ENCODE data around the gene FAM187B.

The FAM187B gene

DNA sequence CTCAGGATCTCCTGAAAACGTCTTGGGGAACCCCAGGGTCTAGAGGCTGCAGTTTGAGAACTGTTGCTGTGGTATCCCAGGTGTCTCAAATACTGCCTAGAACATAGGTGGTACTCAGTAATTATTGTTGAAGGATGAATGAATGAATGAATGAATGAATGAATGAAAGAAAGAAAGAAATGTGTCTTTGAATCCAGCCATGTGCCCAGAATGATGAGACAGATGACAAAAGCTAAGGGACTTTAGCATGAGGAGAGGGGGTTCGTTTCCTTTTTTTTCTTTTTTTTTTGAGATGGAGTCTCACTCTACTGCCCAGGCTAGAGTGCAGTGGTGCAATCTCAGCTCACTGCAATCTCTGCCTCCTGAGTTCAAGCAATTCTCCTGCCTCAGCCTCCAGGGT is 28.0 kb upstream of the FAM187B start:
- TF ChIP-seq, protein P1, sequence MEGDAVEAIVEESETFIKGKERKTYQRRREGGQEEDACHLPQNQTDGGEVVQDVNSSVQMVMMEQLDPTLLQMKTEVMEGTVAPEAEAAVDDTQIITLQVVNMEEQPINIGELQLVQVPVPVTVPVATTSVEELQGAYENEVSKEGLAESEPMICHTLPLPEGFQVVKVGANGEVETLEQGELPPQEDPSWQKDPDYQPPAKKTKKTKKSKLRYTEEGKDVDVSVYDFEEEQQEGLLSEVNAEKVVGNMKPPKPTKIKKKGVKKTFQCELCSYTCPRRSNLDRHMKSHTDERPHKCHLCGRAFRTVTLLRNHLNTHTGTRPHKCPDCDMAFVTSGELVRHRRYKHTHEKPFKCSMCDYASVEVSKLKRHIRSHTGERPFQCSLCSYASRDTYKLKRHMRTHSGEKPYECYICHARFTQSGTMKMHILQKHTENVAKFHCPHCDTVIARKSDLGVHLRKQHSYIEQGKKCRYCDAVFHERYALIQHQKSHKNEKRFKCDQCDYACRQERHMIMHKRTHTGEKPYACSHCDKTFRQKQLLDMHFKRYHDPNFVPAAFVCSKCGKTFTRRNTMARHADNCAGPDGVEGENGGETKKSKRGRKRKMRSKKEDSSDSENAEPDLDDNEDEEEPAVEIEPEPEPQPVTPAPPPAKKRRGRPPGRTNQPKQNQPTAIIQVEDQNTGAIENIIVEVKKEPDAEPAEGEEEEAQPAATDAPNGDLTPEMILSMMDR (IDR thresholded peaks at IDR 0.05; ENCODE audit: insufficient read depth, low read length, missing control alignments): no peak
- no peak overlapping the region for H3K4me3 ChIP-seq (ENCODE audit: low read depth, low read length)
- ChIA-PET POLR2A (no interaction called here), CTCF (no interaction called here)
- no peak for DNase-seq (ENCODE audit: low read depth, low spot score)

DNA sequence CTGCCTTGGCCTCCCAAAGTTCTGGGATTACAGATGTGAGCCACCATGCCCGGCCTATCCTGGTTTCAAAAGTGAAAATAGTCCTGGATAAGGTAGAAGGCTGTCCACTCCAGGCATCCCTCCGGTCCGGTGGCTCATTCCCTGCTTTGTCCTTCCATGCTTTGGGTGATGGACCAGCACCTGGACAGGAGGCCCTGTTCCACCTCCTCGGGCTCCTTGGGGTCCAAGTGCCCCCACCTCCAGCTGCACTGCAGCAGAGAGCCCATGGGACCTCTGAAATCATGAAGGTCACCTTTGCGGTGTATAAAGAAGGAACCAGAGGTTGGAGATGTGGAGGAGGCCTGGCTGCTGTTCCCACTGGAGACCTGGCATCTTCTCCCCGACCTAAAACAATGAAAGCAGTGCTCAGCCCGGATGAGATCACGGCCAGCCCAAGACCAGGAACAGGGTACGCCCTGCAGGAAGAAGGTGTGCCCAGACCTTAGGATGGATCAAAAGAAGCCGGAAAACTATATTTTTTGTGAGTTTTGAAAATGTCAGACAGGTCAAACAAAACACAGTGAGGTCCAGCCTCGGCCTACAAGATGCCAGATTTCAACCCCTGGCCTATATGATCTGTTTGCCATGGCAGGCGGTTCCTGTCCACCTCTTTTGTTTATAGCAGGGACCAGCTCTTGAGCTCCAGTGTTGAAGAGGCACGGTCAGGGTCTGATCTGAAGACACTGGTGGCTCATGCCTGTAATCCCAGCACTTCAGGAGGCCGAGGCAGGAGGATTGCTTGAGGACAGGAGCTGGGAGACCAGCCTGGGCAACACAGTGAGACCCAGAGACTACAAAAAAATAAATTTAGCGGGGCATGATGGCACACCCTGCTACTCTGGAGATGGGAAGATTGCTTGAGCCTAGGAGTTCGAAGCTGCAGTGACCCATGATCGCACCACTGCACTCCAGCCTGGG is 26.1 kb upstream of the FAM187B start:
- TF ChIP-seq, protein P1 (IDR thresholded peaks at IDR 0.05; ENCODE audit: insufficient read depth, low read length, missing control alignments): no peak
- POLR2A ChIA-PET: no interaction called here
- no peak overlapping the region for H3K4me3 ChIP-seq (ENCODE audit: low read depth, low read length)
- DNase-seq (ENCODE audit: low read depth, low spot score): no peak
- CTCF ChIA-PET: no interaction called here

DNA sequence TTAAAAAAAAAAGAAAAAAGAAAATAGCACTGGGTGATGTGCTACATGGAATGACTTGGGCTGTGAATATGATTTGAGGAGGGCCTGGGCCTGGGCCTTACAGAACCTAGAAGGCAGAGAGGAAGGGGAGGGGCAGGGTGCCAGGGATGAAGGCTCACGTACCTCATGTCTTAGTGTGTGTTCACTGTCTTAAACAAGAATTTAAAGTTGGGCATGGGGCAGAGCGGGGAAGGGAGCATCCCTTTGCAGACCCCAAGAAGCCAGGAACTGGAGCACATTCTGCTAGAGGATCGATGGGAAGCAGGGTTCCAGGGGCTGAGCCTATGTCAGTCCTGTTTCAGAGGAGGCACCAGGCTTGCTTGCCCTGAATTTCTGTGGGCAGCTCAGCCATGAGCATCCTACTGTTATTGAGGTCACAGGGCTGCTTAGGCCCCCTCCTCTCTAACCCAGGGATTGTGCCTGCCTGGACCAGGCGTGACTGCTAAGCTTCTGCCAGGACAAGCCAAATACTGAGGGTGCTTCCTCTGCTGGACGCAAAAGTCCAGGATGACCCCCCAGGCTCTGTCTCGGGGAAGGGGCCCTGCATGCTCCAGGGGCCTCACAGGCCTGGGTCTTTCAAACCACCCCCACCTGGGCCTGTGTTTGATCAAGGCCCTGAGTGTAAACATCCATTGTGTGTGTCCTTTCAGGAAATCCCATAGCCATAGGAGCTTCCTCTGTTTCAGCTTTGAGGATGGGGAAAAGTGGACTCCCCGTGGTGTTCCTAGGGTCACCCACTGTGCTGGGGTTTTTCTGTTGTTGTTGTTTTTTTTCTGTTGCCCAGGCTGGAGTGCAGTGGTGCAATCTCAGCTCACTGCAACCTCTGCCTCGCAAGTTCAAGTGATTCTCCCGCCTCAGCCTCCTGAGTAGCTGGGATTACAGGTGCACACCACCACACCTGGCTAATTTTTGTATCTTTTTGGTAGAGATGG is 25.1 kb upstream of the FAM187B start:
- TF ChIP-seq, protein P1 (IDR thresholded peaks at IDR 0.05; ENCODE audit: insufficient read depth, low read length, missing control alignments): no peak
- DNase-seq (ENCODE audit: low read depth, low spot score): no peak
- CTCF ChIA-PET: interaction anchor here (1.5 kb wide), 1 partner anchor 187 kb away, joined by 3 read pairs; no protein-coding TSS in a partner anchor
- no peak overlapping the region for H3K4me3 ChIP-seq (ENCODE audit: low read depth, low read length)
- POLR2A ChIA-PET: no interaction called here

DNA sequence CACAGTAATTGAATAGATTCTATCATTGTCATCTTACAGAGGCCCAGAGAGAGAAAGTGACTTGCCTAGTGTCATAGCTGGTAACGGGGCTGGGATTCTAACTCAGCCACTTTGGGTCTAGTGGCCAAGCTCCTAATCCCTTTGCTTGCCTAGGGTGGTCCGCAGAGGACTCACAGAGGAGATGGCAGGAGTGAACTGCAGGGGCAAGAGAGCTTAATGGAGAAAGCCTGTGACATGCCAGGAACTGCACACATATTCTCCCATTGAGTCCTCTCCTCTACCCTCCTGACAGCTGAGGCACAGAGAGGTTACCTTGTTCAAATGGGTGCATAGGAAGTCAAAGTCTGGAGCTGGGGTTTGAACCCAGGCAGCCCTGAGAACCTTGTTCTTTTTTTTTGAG is 22.9 kb upstream of the FAM187B start:
- ChIA-PET POLR2A (no interaction called here), CTCF (no interaction called here)
- DNase-seq (ENCODE audit: low read depth, low spot score): no peak
- H3K4me3 ChIP-seq (ENCODE audit: low read depth, low read length): no peak overlapping the region
- TF ChIP-seq, protein P1 (IDR thresholded peaks at IDR 0.05; ENCODE audit: insufficient read depth, low read length, missing control alignments): no peak

DNA sequence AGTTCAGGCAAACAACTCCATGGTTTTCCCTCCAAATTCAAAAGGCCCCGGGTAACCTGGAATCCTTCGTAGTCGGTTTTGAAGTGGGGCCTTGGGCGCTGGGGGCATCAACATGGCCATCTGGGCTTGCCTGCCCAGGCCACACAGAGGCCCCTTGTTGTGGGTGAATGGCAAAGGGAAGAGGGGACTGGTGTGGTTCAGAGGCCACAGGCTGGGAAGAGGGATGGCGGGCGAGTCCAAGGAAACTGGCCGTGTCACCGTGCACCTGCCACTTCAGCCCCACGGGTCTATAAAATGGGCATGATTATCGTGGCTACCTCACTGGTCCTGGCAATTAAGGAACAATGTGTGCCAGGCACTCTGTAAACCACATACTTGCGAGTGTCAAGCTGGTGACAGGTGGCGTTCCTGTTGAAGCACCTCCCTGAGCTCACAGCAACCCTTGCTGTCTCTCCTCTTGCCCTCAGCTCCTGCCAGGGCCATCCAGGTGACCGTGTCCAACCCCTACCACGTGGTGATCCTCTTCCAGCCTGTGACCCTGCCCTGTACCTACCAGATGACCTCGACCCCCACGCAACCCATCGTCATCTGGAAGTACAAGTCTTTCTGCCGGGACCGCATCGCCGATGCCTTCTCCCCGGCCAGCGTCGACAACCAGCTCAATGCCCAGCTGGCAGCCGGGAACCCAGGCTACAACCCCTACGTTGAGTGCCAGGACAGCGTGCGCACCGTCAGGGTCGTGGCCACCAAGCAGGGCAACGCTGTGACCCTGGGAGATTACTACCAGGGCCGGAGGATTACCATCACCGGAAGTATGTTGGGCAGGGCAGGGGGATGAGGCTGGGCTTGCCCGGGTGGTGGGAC is 21.5 kb upstream of the FAM187B start:
- TF ChIP-seq, protein P1 (IDR thresholded peaks at IDR 0.05; ENCODE audit: insufficient read depth, low read length, missing control alignments): no peak
- CTCF ChIA-PET: no interaction called here
- no peak overlapping the region for H3K4me3 ChIP-seq (ENCODE audit: low read depth, low read length)
- DNase-seq (ENCODE audit: low read depth, low spot score): no peak
- POLR2A ChIA-PET: no interaction called here
